Mesenchymal stem cell (in vitro differentiated cells and primary cell): ENCODE results near the gene NPAS2.

Experiments used
- DNase-seq: peaks from one replicate; pipeline ENCODE4 v3.0.0-alpha.2; 2013
- H2AFZ ChIP-seq: one replicate; pipeline ENCODE4 v1.6.1; 2013; ENCODE audit warnings: low read depth, mild to moderate bottlenecking, control low read depth, inconsistent platforms, low read length, moderate library complexity
- H2AK5ac ChIP-seq: 2 replicates; pipeline ENCODE4 v1.6.1; 2013; ENCODE audit warnings: low read length, moderate library complexity, mild to moderate bottlenecking, inconsistent platforms; ENCODE audit not compliant: severe bottlenecking
- H2BK120ac ChIP-seq: one replicate; pipeline ENCODE4 v1.6.1; 2013; ENCODE audit warnings: low read depth, mild to moderate bottlenecking, inconsistent platforms, low read length, moderate library complexity
- H2BK12ac ChIP-seq, 2 experiments: one replicate each; pipeline ENCODE4 v1.6.1; 2013; ENCODE audit warnings: inconsistent platforms in 2 of 2, low read length in 2 of 2, mild to moderate bottlenecking in 2 of 2, moderate library complexity in 2 of 2, control low read depth in 1 of 2
- H2BK15ac ChIP-seq: one replicate; pipeline ENCODE4 v1.6.1; 2013; ENCODE audit warnings: mild to moderate bottlenecking, low read depth, inconsistent platforms; ENCODE audit not compliant: poor library complexity, severe bottlenecking
- H2BK5ac ChIP-seq: 2 replicates; pipeline ENCODE4 v1.6.1; 2013; ENCODE audit warnings: low read depth, mild to moderate bottlenecking, low read length, control low read depth, inconsistent platforms; ENCODE audit not compliant: poor library complexity, severe bottlenecking
- H3K14ac ChIP-seq, 2 experiments: one replicate each; pipeline ENCODE4 v1.6.1; 2013; ENCODE audit warnings: inconsistent platforms in 2 of 2, low read length in 2 of 2, control low read depth in 1 of 2, mild to moderate bottlenecking in 1 of 2, moderate library complexity in 1 of 2
- H3K18ac ChIP-seq, 2 experiments: one replicate each; pipeline ENCODE4 v1.6.1; 2013; ENCODE audit warnings: inconsistent platforms in 2 of 2, low read length in 2 of 2, control low read depth in 1 of 2, low read depth in 1 of 2, mild to moderate bottlenecking in 1 of 2
- H3K23ac ChIP-seq, 2 experiments: one replicate each; pipeline ENCODE4 v1.6.1; 2013; ENCODE audit warnings: inconsistent platforms in 2 of 2, low read length in 2 of 2, mild to moderate bottlenecking in 2 of 2, moderate library complexity in 2 of 2, control low read depth in 1 of 2
- H3K27ac ChIP-seq: 2 replicates; pipeline ENCODE4 v1.5.1; 2013; ENCODE audit warnings: mild to moderate bottlenecking, moderate library complexity, low read length, control low read depth, inconsistent platforms; ENCODE audit not compliant: poor library complexity, severe bottlenecking
- H3K27me3 ChIP-seq, 2 experiments: 2 replicates each; pipeline versions ENCODE4 v1.6.1 to v1.7.0; 2013; ENCODE audit warnings: low read length in 2 of 2, mild to moderate bottlenecking in 2 of 2, moderate library complexity in 2 of 2, control low read depth in 1 of 2, inconsistent platforms in 1 of 2; ENCODE audit not compliant: control insufficient read depth in 1 of 2, insufficient read depth in 1 of 2
- H3K36me3 ChIP-seq, 2 experiments: 2 replicates each; pipeline versions ENCODE4 v1.6.1 to v1.7.0; 2013; ENCODE audit warnings: low read length in 2 of 2, control low read depth in 1 of 2, inconsistent platforms in 1 of 2, low read depth in 1 of 2, mild to moderate bottlenecking in 1 of 2; ENCODE audit not compliant: insufficient read depth in 2 of 2, control insufficient read depth in 1 of 2
- H3K4ac ChIP-seq, 2 experiments: one replicate each; pipeline ENCODE4 v1.6.1; 2013; ENCODE audit warnings: inconsistent platforms in 2 of 2, low read length in 2 of 2, mild to moderate bottlenecking in 2 of 2, moderate library complexity in 2 of 2, control low read depth in 1 of 2, low read depth in 1 of 2
- H3K4me1 ChIP-seq: 2 replicates; pipeline ENCODE4 v1.6.1; 2013; ENCODE audit warnings: low read depth, low read length, control low read depth; ENCODE audit not compliant: control insufficient read depth, insufficient read depth
- H3K4me2 ChIP-seq: 2 replicates; pipeline ENCODE4 v1.6.1; 2013; ENCODE audit warnings: low read length, mild to moderate bottlenecking, inconsistent platforms; ENCODE audit not compliant: poor library complexity, severe bottlenecking
- H3K4me3 ChIP-seq, 2 experiments: 2 replicates each; pipeline versions ENCODE4 v1.5.1 to v1.7.0; 2013; ENCODE audit warnings: low read length in 2 of 2, mild to moderate bottlenecking in 2 of 2, control low read depth in 1 of 2, low read depth in 1 of 2; ENCODE audit not compliant: insufficient read depth in 1 of 2
- H3K79me1 ChIP-seq: replicated peaks from 2 replicates; pipeline ENCODE4 v1.6.1; 2013; ENCODE audit warnings: mild to moderate bottlenecking, control low read depth, low read length, inconsistent platforms; ENCODE audit not compliant: poor library complexity, severe bottlenecking
- H3K9ac ChIP-seq: 2 replicates; pipeline ENCODE4 v1.7.0; 2013; ENCODE audit warnings: mild to moderate bottlenecking, low read length, moderate library complexity
- H3K9me3 ChIP-seq: 2 replicates; pipeline ENCODE4 v1.7.0; 2013; ENCODE audit warnings: mild to moderate bottlenecking, low read length; ENCODE audit not compliant: control insufficient read depth
- H4K8ac ChIP-seq: one replicate; pipeline ENCODE4 v1.6.1; 2013; ENCODE audit warnings: inconsistent platforms, mild to moderate bottlenecking, low read length, moderate library complexity
- H4K91ac ChIP-seq: one replicate; pipeline ENCODE4 v1.6.1; 2013; ENCODE audit warnings: mild to moderate bottlenecking, low read length, inconsistent platforms
- WGBS: methylation state at CpG from one replicate; pipeline ENCODE4 v1.1.7; 2013; ENCODE audit warnings: mixed read lengths; 5-methylcytosine and 5-hydroxymethylcytosine counted together

NPAS2 gene

DNA sequence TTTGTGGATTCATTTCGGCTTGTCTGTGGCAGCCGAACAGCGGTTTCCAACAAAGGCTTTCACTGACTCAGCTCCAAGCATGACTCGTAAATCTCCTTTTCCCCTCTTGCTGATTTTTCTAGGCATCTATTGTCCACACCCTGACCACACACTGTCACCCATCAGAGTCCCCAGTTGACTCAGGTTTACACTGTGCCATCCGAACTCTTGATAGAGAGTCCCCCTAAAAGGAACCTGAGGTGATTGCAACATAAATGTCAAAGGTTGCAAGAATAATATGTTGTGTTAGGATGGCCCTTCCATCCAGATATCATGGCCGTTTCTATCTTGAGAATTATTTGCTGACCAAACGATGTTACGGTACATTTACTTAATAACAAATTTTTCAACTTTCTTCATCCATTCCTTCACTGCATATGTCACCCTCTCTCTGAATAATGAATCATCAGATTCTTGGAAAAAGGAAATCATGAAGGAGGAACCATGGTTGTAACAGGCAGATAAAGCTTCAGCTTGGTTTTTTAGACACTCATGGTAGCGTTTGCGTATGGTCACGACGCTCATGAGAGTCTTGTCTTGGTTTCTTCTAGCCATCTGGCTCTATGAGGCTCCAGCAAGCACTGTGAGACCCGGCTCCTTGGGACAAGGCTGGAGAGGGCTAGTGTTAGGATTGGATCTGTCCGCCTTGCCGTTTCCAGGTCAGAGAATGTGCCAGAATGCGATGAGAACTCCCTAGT is 72.1 kb downstream of the NPAS2 start:
- H3K9ac ChIP-seq = peak overlapping the region; percentile 89
- H4K91ac ChIP-seq = no peak overlapping the region
- peak overlapping the region; percentile 66 for H2BK15ac ChIP-seq
- peak; percentile 67 for DNase-seq
- H2BK120ac ChIP-seq = no peak overlapping the region
- no peak overlapping the region for H2AFZ ChIP-seq
- WGBS = 65% methylated on average over 12 of the region's 16 CpGs
- no peaks in the 10 kb centered on the region for H3K36me3 ChIP-seq
- H3K4ac ChIP-seq = no peak overlapping the region
- H3K18ac ChIP-seq = peak overlapping the region; percentile 78
- H3K27ac ChIP-seq = no peak overlapping the region
- H2AK5ac ChIP-seq = no peak overlapping the region
- no peak overlapping the region for H3K23ac ChIP-seq
- H3K4me2 ChIP-seq = no peak overlapping the region
- no peak overlapping the region for H2BK12ac ChIP-seq
- no peak overlapping the region for H2BK5ac ChIP-seq
- peak overlapping the region in 1 of 2 experiments; percentile 58 for H3K4me3 ChIP-seq
- no peak overlapping the region for H4K8ac ChIP-seq
- H3K9me3 ChIP-seq = no peaks in the 10 kb centered on the region
- H3K4me1 ChIP-seq = peaks cover 6% of the 10 kb centered on the region
- H3K79me1 ChIP-seq = no peaks in the 10 kb centered on the region
- H3K14ac ChIP-seq = no peak overlapping the region
- H3K27me3 ChIP-seq = peaks cover 0 to 4% of the 10 kb centered on the region in 2 experiments

- Histone ChIP-seq H3K4me2 (no peak overlapping the region), H3K36me3 (no peaks in the 10 kb centered on the region), H2BK15ac (no peak overlapping the region), H3K14ac (no peak overlapping the region), H3K9ac (peak overlapping the region; percentile 89), H3K4me3 (peak overlapping the region in 1 of 2 experiments; percentile 51), H3K4me1 (peaks cover 6% of the 10 kb centered on the region), H3K18ac (peak overlapping the region in 1 of 2 experiments; percentile 69), H4K91ac (peak overlapping the region; percentile 58), H3K27me3 (no peaks in the 10 kb centered on the region), H2AFZ (no peak overlapping the region), H3K27ac (no peak overlapping the region), H3K23ac (no peak overlapping the region), H4K8ac (no peak overlapping the region), H2BK12ac (peak overlapping the region in 1 of 2 experiments; percentile 21), H3K79me1 (no peaks in the 10 kb centered on the region), H2BK5ac (no peak overlapping the region), H3K4ac (no peak overlapping the region), H3K9me3 (no peaks in the 10 kb centered on the region), H2BK120ac (no peak overlapping the region), H2AK5ac (no peak overlapping the region)
- WGBS = 73% methylated on average over 6 of the region's 6 CpGs
- DNase-seq = peak; percentile 81
These were observed 73.6 kb downstream of the NPAS2 start for GRCh38 chr2:100893392-100894104.

GRCh38 chr2:100894105-100894795 is 74.3 kb downstream of the NPAS2 start:
- 94% methylated on average over 5 of the region's 5 CpGs for WGBS
- no peak for DNase-seq
- Histone ChIP-seq H2AFZ (no peak overlapping the region), H3K36me3 (no peaks in the 10 kb centered on the region), H3K4me1 (peaks cover 6% of the 10 kb centered on the region), H2AK5ac (no peak overlapping the region), H3K27me3 (no peaks in the 10 kb centered on the region), H2BK15ac (no peak overlapping the region), H3K4me2 (no peak overlapping the region), H3K4me3 (no peak overlapping the region), H2BK12ac (peak overlapping the region in 1 of 2 experiments; percentile 21), H4K8ac (no peak overlapping the region), H3K23ac (no peak overlapping the region), H2BK120ac (no peak overlapping the region), H4K91ac (no peak overlapping the region), H3K4ac (no peak overlapping the region), H2BK5ac (no peak overlapping the region), H3K9me3 (no peaks in the 10 kb centered on the region), H3K27ac (no peak overlapping the region), H3K79me1 (no peaks in the 10 kb centered on the region), H3K18ac (peak overlapping the region in 1 of 2 experiments; percentile 69), H3K9ac (no peak overlapping the region), H3K14ac (no peak overlapping the region)

- no peak overlapping the region for H2BK5ac ChIP-seq
- peaks cover 2% of the 10 kb centered on the region for H3K9me3 ChIP-seq
- H3K27me3 ChIP-seq = no peaks in the 10 kb centered on the region
- H2BK15ac ChIP-seq = no peak overlapping the region
- H3K27ac ChIP-seq = no peak overlapping the region
- H3K14ac ChIP-seq = no peak overlapping the region
- H3K4me1 ChIP-seq = peaks cover 6% of the 10 kb centered on the region
- DNase-seq = no peak
- no peak overlapping the region for H3K23ac ChIP-seq
- H3K36me3 ChIP-seq = no peaks in the 10 kb centered on the region
- peak overlapping the region in 1 of 2 experiments; percentile 21 for H2BK12ac ChIP-seq
- no peak overlapping the region for H2BK120ac ChIP-seq
- no peaks in the 10 kb centered on the region for H3K79me1 ChIP-seq
- H3K4me2 ChIP-seq = no peak overlapping the region
- WGBS = 97% methylated on average over 2 of the region's 4 CpGs
- no peak overlapping the region for H3K4ac ChIP-seq
- H3K4me3 ChIP-seq = no peak overlapping the region
- H4K91ac ChIP-seq = no peak overlapping the region
- no peak overlapping the region for H2AFZ ChIP-seq
- H3K18ac ChIP-seq = no peak overlapping the region
- H4K8ac ChIP-seq = no peak overlapping the region
- H2AK5ac ChIP-seq = no peak overlapping the region
- H3K9ac ChIP-seq = no peak overlapping the region
These were observed 74.8 kb downstream of the NPAS2 start for GRCh38 chr2:100894796-100895156.
